Central memory CD8-positive, alpha-beta T cell (primary cell): ENCODE measurements around the gene PNPLA8.

ENCODE experiments used
- ATAC-seq: fragments of 150-1000 bp; cut with Tn5 transposase; replicated peaks from 2 replicates; pipeline ENCODE4 v1.10.0; 2022; ENCODE audit warnings: mild to moderate bottlenecking, moderate FRiP score, moderate number of reproducible peaks; ENCODE audit not compliant: poor library complexity, severe bottlenecking; ENCODE audit errors: extremely low read depth
- DNase-seq, 2 donors: peaks; one replicate each; pipeline ENCODE4 v3.0.0; 2021; ENCODE audit warnings: low spot score in 2 of 2
- H3K27ac Mint-ChIP-seq: one replicate; pipeline ENCODE4 v1.8.0; 2022; ENCODE audit warnings: low read depth, mild to moderate bottlenecking, moderate library complexity, mixed read lengths
- H3K27me3 Mint-ChIP-seq: one replicate; pipeline ENCODE4 v1.8.0; 2022; ENCODE audit warnings: mixed read lengths
- H3K36me3 Mint-ChIP-seq: one replicate; pipeline ENCODE4 v1.8.0; 2022; ENCODE audit warnings: mild to moderate bottlenecking, moderate library complexity, mixed read lengths; ENCODE audit not compliant: insufficient read depth
- H3K4me1 Mint-ChIP-seq: one replicate; pipeline ENCODE4 v1.8.0; 2022; ENCODE audit warnings: mixed read lengths
- H3K4me3 Mint-ChIP-seq: one replicate; pipeline ENCODE4 v1.8.0; 2022; ENCODE audit warnings: mild to moderate bottlenecking, moderate library complexity, mixed read lengths
- H3K9me3 Mint-ChIP-seq: one replicate; pipeline ENCODE4 v1.8.0; 2022; ENCODE audit warnings: mixed read lengths

The PNPLA8 gene

DNA sequence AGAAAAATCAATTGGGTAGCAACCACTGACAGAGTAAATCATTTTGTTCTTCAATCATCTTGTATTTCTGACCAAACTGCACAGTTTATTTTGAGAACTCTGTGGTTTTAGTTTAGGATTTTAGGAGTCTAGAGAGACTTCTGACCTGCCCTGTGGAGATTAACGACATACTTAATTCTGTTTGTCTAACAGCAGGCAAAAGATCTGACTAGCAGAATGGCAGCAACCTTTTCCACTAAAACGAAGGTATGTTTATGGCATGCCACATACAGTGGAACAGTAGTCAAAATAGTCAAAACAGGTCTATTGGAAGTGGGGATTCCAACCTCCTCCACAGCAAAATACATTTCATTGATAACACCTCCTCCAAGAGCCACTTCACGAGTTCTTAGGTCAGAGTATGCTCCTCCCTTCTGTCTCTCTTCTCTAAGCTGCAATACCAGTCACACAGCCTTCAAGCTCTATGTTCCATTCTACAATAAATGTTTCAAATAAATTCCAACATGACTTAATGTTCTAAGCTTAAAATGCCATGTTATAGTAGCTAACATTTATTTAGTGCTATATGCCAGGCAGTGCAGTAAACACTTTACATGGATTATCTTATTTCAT lies 104.1 kb downstream of the PNPLA8 start:
- Mint-ChIP-seq H3K27ac (no peak overlapping the region), H3K4me3 (no peak overlapping the region), H3K4me1 (no peaks in the 10 kb centered on the region), H3K9me3 (no peaks in the 10 kb centered on the region), H3K36me3 (no peaks in the 10 kb centered on the region), H3K27me3 (peaks cover 58% of the 10 kb centered on the region)
- DNase-seq (no peak), ATAC-seq (no peak)
